ENCODE measurements around the gene ZNF710. TPM values are rescaled to one million over a fixed set of nuclear protein-coding genes. Genes with fewer than 3 reads are reported as not detected.
A peak's percentile ranks its signal among the peaks of the same experiment; 100 is the strongest.

ZNF710 gene
- total and polyA plus RNA-seq, 2 of the 13 experiments (the other 11 are each of a cell fraction or from before 2014, with no cell fraction given) = 4.7 to 20.6 TPM

GRCh38 chr15:89975482-89976245 is 25.5 kb upstream of the ZNF710 start:
- CTCF ChIA-PET (ENCODE audit: low intra/inter-chr PET ratio, low total read pairs) = no interaction called here

DNA sequence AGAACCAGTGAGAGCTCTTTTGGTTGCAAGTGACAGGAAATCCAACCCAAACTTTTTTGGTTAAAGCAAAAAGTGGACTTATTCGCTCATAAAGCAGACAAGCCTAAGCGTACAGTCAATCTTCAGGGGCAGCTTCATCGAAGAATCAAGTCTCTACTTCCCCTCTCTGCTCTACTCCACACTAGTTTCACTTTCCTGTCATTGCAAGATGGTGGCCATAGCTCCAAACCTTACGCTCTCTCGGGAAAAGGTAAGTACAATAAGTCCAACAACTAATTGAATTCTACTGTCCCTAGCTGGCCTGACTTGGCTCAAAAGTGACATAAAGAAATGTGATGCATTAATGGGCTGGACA is 24.9 kb upstream of the ZNF710 start:
- H3K36me3 ChIP-seq (replicated peaks in 1 of 2; ENCODE audit: control insufficient read depth in 1 of 2, insufficient read depth in 2 of 2, low read length in 2 of 2) = no peaks in the 10 kb centered on the region
- BruUV-seq (replicated peaks) = no TSS peak
- CTCF ChIA-PET (ENCODE audit: low intra/inter-chr PET ratio, low total read pairs) = no interaction called here
- no peaks in the 10 kb centered on the region for H4K20me1 ChIP-seq (ENCODE audit: insufficient read depth, low read length)
- H3K4me2 ChIP-seq (ENCODE audit: low read depth, low read length) = peak overlapping the region; percentile 28; the same call in 1 of the 2 replicates
- TF ChIP-seq ZNF644 (CRISPR knock-in tag; IDR thresholded peaks at IDR 0.05; ENCODE audit: low read depth) (0 out of 2 replicates have a peak, but pooled peaks have one; percentile 15), ZNF20 (CRISPR knock-in tag; IDR thresholded peaks at IDR 0.05) (no peak), SMARCE1 (IDR thresholded peaks at IDR 0.05; ENCODE audit: borderline replicate concordance) (no peak), BRCA1 (CRISPR knock-in tag; IDR thresholded peaks at IDR 0.05) (no peak), ZNF280B (CRISPR knock-in tag; IDR thresholded peaks at IDR 0.05; ENCODE audit: borderline replicate concordance) (no peak)
- TF ChIP-seq, protein P1, sequence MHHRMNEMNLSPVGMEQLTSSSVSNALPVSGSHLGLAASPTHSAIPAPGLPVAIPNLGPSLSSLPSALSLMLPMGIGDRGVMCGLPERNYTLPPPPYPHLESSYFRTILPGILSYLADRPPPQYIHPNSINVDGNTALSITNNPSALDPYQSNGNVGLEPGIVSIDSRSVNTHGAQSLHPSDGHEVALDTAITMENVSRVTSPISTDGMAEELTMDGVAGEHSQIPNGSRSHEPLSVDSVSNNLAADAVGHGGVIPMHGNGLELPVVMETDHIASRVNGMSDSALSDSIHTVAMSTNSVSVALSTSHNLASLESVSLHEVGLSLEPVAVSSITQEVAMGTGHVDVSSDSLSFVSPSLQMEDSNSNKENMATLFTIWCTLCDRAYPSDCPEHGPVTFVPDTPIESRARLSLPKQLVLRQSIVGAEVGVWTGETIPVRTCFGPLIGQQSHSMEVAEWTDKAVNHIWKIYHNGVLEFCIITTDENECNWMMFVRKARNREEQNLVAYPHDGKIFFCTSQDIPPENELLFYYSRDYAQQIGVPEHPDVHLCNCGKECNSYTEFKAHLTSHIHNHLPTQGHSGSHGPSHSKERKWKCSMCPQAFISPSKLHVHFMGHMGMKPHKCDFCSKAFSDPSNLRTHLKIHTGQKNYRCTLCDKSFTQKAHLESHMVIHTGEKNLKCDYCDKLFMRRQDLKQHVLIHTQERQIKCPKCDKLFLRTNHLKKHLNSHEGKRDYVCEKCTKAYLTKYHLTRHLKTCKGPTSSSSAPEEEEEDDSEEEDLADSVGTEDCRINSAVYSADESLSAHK (CRISPR knock-in tag; IDR thresholded peaks at IDR 0.05; ENCODE audit: borderline replicate concordance) = no peak
- TF ChIP-seq, protein P2, sequence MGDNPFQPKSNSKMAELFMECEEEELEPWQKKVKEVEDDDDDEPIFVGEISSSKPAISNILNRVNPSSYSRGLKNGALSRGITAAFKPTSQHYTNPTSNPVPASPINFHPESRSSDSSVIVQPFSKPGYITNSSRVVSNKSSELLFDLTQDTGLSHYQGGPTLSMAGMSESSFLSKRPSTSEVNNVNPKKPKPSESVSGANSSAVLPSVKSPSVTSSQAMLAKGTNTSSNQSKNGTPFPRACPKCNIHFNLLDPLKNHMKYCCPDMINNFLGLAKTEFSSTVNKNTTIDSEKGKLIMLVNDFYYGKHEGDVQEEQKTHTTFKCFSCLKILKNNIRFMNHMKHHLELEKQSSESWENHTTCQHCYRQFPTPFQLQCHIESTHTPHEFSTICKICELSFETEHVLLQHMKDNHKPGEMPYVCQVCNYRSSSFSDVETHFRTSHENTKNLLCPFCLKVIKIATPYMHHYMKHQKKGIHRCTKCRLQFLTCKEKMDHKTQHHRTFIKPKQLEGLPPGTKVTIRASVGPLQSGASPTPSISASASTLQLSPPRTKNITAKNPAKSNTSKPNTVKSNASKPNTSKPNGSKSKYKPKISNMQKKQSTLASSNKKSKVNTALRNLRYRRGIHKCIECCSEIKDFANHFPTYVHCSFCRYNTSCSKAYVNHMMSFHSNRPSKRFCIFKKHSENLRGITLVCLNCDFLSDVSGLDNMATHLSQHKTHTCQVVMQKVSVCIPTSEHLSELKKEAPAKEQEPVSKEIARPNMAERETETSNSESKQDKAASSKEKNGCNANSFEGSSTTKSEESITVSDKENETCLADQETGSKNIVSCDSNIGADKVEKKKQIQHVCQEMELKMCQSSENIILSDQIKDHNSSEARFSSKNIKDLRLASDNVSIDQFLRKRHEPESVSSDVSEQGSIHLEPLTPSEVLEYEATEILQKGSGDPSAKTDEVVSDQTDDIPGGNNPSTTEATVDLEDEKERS (CRISPR knock-in tag; IDR thresholded peaks at IDR 0.05) = no peak
- intact Hi-C loops (cut with micrococcal nuclease; ENCODE audit: unreplicated experiment) = no loop called here
- no peaks in the 10 kb centered on the region for H3K79me2 ChIP-seq (ENCODE audit: insufficient read depth, low read length)
- DNase-seq (ENCODE audit: low spot score) = no peak
- no peaks in the 10 kb centered on the region; the same call in none of the 2 replicates for H3K4me1 ChIP-seq (ENCODE audit: insufficient read depth, low read length)
- no peak for FAIRE-seq
- POLR2A ChIA-PET = no interaction called here
- H3K4me3 ChIP-seq (replicated peaks in 1 of 3; ENCODE audit: insufficient read depth in 1 of 3, low read depth in 2 of 3, low read length in 3 of 3) = no peak overlapping the region
- H2AFZ ChIP-seq (ENCODE audit: low read length) = no peak overlapping the region
- no peaks in the 10 kb centered on the region for H3K9me3 ChIP-seq (ENCODE audit: low read length)
- H3K27ac ChIP-seq (ENCODE audit: extremely low read length, insufficient read depth, low read length) = no peak overlapping the region
- 78% methylated on average over 5 of the region's 5 CpGs for whole genome bisulfite sequencing (ENCODE audit: low lambda C conversion rate)
- H3K9ac ChIP-seq (ENCODE audit: insufficient read depth, low read depth, low read length) = no peak overlapping the region
- ATAC-seq = no peak
- no peaks in the 10 kb centered on the region for H3K27me3 ChIP-seq (ENCODE audit: control insufficient read depth in 1 of 2, insufficient read depth in 2 of 2, low read length in 2 of 2)
- in situ Hi-C loops (cut with HindIII; ENCODE audit: extremely low pct_ligation_motif_present, low pct_unique_long_range_greater_than_20kb) = no loop called here

More at GRCh38 chr15:89975482-89976245, 25.5 kb upstream of the ZNF710 start:
- Histone ChIP-seq H4K20me1 (ENCODE audit: insufficient read depth, low read length) (no peaks in the 10 kb centered on the region), H3K9me3 (ENCODE audit: low read length) (no peaks in the 10 kb centered on the region), H2AFZ (ENCODE audit: low read length) (no peak overlapping the region), H3K36me3 (replicated peaks in 1 of 2; ENCODE audit: control insufficient read depth in 1 of 2, insufficient read depth in 2 of 2, low read length in 2 of 2) (no peaks in the 10 kb centered on the region), H3K4me2 (ENCODE audit: low read depth, low read length) (peak overlapping the region; percentile 28; the same call in 1 of the 2 replicates), H3K9ac (ENCODE audit: insufficient read depth, low read depth, low read length) (no peak overlapping the region), H3K79me2 (ENCODE audit: insufficient read depth, low read length) (no peaks in the 10 kb centered on the region), H3K27me3 (ENCODE audit: control insufficient read depth in 1 of 2, insufficient read depth in 2 of 2, low read length in 2 of 2) (no peaks in the 10 kb centered on the region), H3K4me3 (replicated peaks in 1 of 3; ENCODE audit: insufficient read depth in 1 of 3, low read depth in 2 of 3, low read length in 3 of 3) (no peak overlapping the region), H3K27ac (ENCODE audit: extremely low read length, insufficient read depth, low read length) (no peak overlapping the region), H3K4me1 (ENCODE audit: insufficient read depth, low read length) (no peaks in the 10 kb centered on the region; the same call in none of the 2 replicates)
- no peak for FAIRE-seq
- WGBS (ENCODE audit: low lambda C conversion rate) = 40% methylated on average over 8 of the region's 8 CpGs
- no TSS peak for BruUV-seq (replicated peaks)
- intact Hi-C loops (cut with micrococcal nuclease; ENCODE audit: unreplicated experiment) (no loop called here), in situ Hi-C loops (cut with HindIII; ENCODE audit: extremely low pct_ligation_motif_present, low pct_unique_long_range_greater_than_20kb) (no loop called here)
- DNase-seq (ENCODE audit: low spot score) = no peak
- POLR2A ChIA-PET = no interaction called here
- no peak for ATAC-seq
- TF ChIP-seq GATAD1 (CRISPR knock-in tag; IDR thresholded peaks at IDR 0.05) (no peak), ZNF629 (CRISPR knock-in tag; conservative IDR thresholded peaks at IDR 0.05) (peak; percentile 76)

Data from HepG2 (cell line).